IMR-90 (cell line): Measurements from ENCODE around the gene DOCK10. TPM values are rescaled to one million over a fixed set of nuclear protein-coding genes. Genes with fewer than 3 reads are reported as not detected.

Experiments
- ATAC-seq: fragments of 200-7000 bp; cut with Tn5 transposase; 2 replicates; pipeline ENCODE4 v1.9.1; 2020; ENCODE audit warnings: low read depth, mild to moderate bottlenecking, moderate library complexity
- BruUV-seq: library from RNA; stranded (reverse); fragments of 400-500 nt; replicated peaks from 2 replicates; lab custom pipeline; 2021; lab: Mats Ljungman, UMichigan
- CTCF ChIA-PET: fragments of 300-600 bp; formaldehyde crosslinking; extraction: SDS; loops from one replicate; lab custom pipeline; 2021; ENCODE audit warnings: antibody characterized with exemption; lab: Yijun Ruan, JAX
- POLR2A ChIA-PET: fragments of 300-600 bp; sonication (Branson Sonifier 250); formaldehyde crosslinking; loops from one replicate; lab custom pipeline; 2022; ENCODE audit warnings: antibody characterized with exemption; ENCODE audit not compliant: unreplicated experiment; lab: Charles Lee
- DNase-seq: peaks from one replicate; pipeline ENCODE4 v3.0.0; 2013
- H2AFZ ChIP-seq: replicated peaks from 2 replicates; pipeline ENCODE3; 2013; ENCODE audit warnings: low read length, mild to moderate bottlenecking; ENCODE audit not compliant: poor library complexity
- H2AK5ac ChIP-seq: 2 replicates; pipeline ENCODE4 v1.6.1; 2013; ENCODE audit warnings: low read depth, low read length, inconsistent platforms
- H2AK9ac ChIP-seq: replicated peaks from 2 replicates; pipeline ENCODE3; 2013; ENCODE audit warnings: mild to moderate bottlenecking, low read depth, low read length, moderate library complexity; ENCODE audit not compliant: poor library complexity
- H2BK120ac ChIP-seq: 2 replicates; pipeline ENCODE4 v1.6.1; 2013; ENCODE audit warnings: low read depth, low read length, inconsistent platforms
- H2BK15ac ChIP-seq: 3 replicates; pipeline ENCODE4 v1.6.1; 2013; ENCODE audit warnings: low read depth, low read length, inconsistent platforms
- H2BK20ac ChIP-seq: 2 replicates; pipeline ENCODE4 v1.6.1; 2013; ENCODE audit warnings: low read depth, mild to moderate bottlenecking, inconsistent platforms, low read length, moderate library complexity
- H2BK5ac ChIP-seq: 2 replicates; pipeline ENCODE4 v1.6.1; 2013; ENCODE audit warnings: mild to moderate bottlenecking, low read depth, low read length, inconsistent platforms; ENCODE audit not compliant: poor library complexity, severe bottlenecking
- H3K14ac ChIP-seq: replicated peaks from 2 replicates; pipeline ENCODE4 v1.6.1; 2013; ENCODE audit warnings: low read depth, low read length, inconsistent platforms
- H3K18ac ChIP-seq: 2 replicates; pipeline ENCODE4 v1.6.1; 2013; ENCODE audit warnings: low read depth, low read length, control low read depth
- H3K23ac ChIP-seq: 2 replicates; pipeline ENCODE4 v1.6.1; 2013; ENCODE audit warnings: low read depth, low read length, inconsistent platforms
- H3K27ac ChIP-seq: 2 replicates; pipeline ENCODE4 v1.5.1; 2013; ENCODE audit warnings: mild to moderate bottlenecking, control low read depth, low read length; ENCODE audit not compliant: insufficient read depth
- H3K27me3 ChIP-seq: 2 replicates; pipeline ENCODE4 v1.6.1; 2013; ENCODE audit warnings: low read length; ENCODE audit not compliant: control insufficient read depth, insufficient read depth
- H3K36me3 ChIP-seq: 2 replicates; pipeline ENCODE4 v1.6.1; 2013; ENCODE audit warnings: low read length, mixed read lengths; ENCODE audit not compliant: control insufficient read depth, insufficient read depth
- H3K4ac ChIP-seq: 2 replicates; pipeline ENCODE4 v1.6.1; 2013; ENCODE audit warnings: low read depth, low read length, inconsistent platforms
- H3K4me1 ChIP-seq: 2 replicates; pipeline ENCODE4 v1.6.1; 2013; ENCODE audit warnings: low read length, mixed read lengths; ENCODE audit not compliant: control insufficient read depth, insufficient read depth
- H3K4me2 ChIP-seq: 2 replicates; pipeline ENCODE4 v1.6.1; 2013; ENCODE audit warnings: low read depth, mild to moderate bottlenecking, control low read depth, low read length, moderate library complexity
- H3K4me3 ChIP-seq: 2 replicates; pipeline ENCODE4 v1.5.1; 2013; ENCODE audit warnings: low read depth, mild to moderate bottlenecking, control low read depth, low read length, moderate library complexity; ENCODE audit not compliant: insufficient read depth
- H3K56ac ChIP-seq: 2 replicates; pipeline ENCODE4 v1.6.1; 2013; ENCODE audit warnings: low read length, inconsistent platforms; ENCODE audit not compliant: insufficient read depth; ENCODE audit errors: extremely low read depth
- H3K79me1 ChIP-seq, 2 experiments: 2 replicates each; pipeline ENCODE4 v1.6.1; 2013; ENCODE audit warnings: low read length in 2 of 2, inconsistent platforms in 1 of 2, low read depth in 1 of 2
- H3K9ac ChIP-seq: 2 replicates; pipeline ENCODE4 v1.6.1; 2013; ENCODE audit warnings: low read depth, low read length, control low read depth
- H3K9me1 ChIP-seq: 2 replicates; pipeline ENCODE4 v1.6.1; 2013; ENCODE audit warnings: low read length, inconsistent platforms; ENCODE audit not compliant: insufficient read depth
- H3K9me3 ChIP-seq: 2 replicates; pipeline ENCODE4 v1.6.1; 2013; ENCODE audit warnings: low read length; ENCODE audit not compliant: control insufficient read depth, insufficient read depth
- H4K20me1 ChIP-seq: 2 replicates; pipeline ENCODE4 v1.6.1; 2013; ENCODE audit warnings: low read length, inconsistent platforms; ENCODE audit not compliant: insufficient read depth
- H4K5ac ChIP-seq: 2 replicates; pipeline ENCODE4 v1.6.1; 2013; ENCODE audit warnings: mild to moderate bottlenecking, low read depth, low read length, control low read depth
- H4K8ac ChIP-seq, 2 experiments: 2 replicates each; pipeline ENCODE4 v1.6.1; 2013; ENCODE audit warnings: low read depth in 2 of 2, low read length in 2 of 2, control low read depth in 1 of 2, inconsistent platforms in 1 of 2
- H4K91ac ChIP-seq: 2 replicates; pipeline ENCODE4 v1.6.1; 2013; ENCODE audit warnings: low read depth, low read length, inconsistent platforms; ENCODE audit not compliant: insufficient read depth
- BHLHE40 ChIP-seq: fragments of 150-350 bp; IDR thresholded peaks from 2 replicates; pipeline ENCODE4 v1.6.1; 2016; ENCODE audit warnings: mild to moderate bottlenecking, low read depth, low read length
- CEBPB ChIP-seq: IDR thresholded peaks from 2 replicates; pipeline ENCODE4 v1.6.1; 2012; ENCODE audit warnings: low read depth, low read length, improper control_type of control experiment
- CTCF ChIP-seq: conservative IDR thresholded peaks from 2 replicates; pipeline ENCODE4 v1.5.1; 2012; ENCODE audit warnings: mild to moderate bottlenecking, low read depth, low read length, improper control_type of control experiment
- FOS ChIP-seq: fragments of 150-350 bp; IDR thresholded peaks from 2 replicates; pipeline ENCODE4 v1.6.1; 2016; ENCODE audit warnings: low read depth, low read length
- MAFK ChIP-seq: IDR thresholded peaks from 2 replicates; pipeline ENCODE4 v1.6.1; 2012; ENCODE audit warnings: low read depth, low read length, improper control_type of control experiment
- MXI1 ChIP-seq: IDR thresholded peaks from 2 replicates; pipeline ENCODE4 v1.6.1; 2012; ENCODE audit warnings: low read depth, mild to moderate bottlenecking, low read length, moderate library complexity, borderline replicate concordance
- POLR2A ChIP-seq: IDR thresholded peaks from 2 replicates; pipeline ENCODE4 v1.6.1; 2012; ENCODE audit warnings: mild to moderate bottlenecking, low read depth, low read length
- RCOR1 ChIP-seq: IDR thresholded peaks from 2 replicates; pipeline ENCODE4 v1.6.1; 2012; ENCODE audit warnings: mild to moderate bottlenecking, low read length, improper control_type of control experiment; ENCODE audit not compliant: insufficient replicate concordance
- USF2 ChIP-seq: fragments of 150-350 bp; IDR thresholded peaks from 2 replicates; pipeline ENCODE4 v1.6.1; 2017; ENCODE audit warnings: mild to moderate bottlenecking, antibody characterized with exemption, low read length, low read depth
- WGBS, 2 experiments: methylation state at CpG; one replicate each; pipeline versions ENCODE4 v1.1.5 to v1.1.7; 2013; ENCODE audit warnings: missing lambda C conversion rate in 2 of 2; ENCODE audit not compliant: insufficient read length in 1 of 2; ENCODE audit errors: extremely low coverage in 2 of 2; 5-methylcytosine and 5-hydroxymethylcytosine counted together
- dilution Hi-C: fragments of 300-500 bp; cut with HindIII; formaldehyde crosslinking; loops from one replicate; pipeline ENCODE4 v1.14.3; 2018; ENCODE audit warnings: low sequenced_read_pairs; ENCODE audit not compliant: unreplicated experiment
- in situ Hi-C: fragments of 300-500 bp; cut with MboI; formaldehyde crosslinking; loops from 3 replicates; pipeline ENCODE4 v1.14.3; 2019; ENCODE audit warnings: low sequenced_read_pairs, inconsistent platforms, mixed read lengths
- intact Hi-C: fragments of 100-400 bp; cut with micrococcal nuclease; formaldehyde crosslinking; loops from 2 replicates; pipeline ENCODE4 v1.10.0; 2022
- polyA plus RNA-seq, 3 experiments: library from polyadenylated mRNA; depleted of rRNA; stranded (reverse); fragments of >200 nt; gene quantifications; 2 replicates each; pipeline ENCODE4 v1.2.3, GENCODE V29; 2012; ENCODE audit warnings: low replicate concordance in 1 of 3
- total RNA-seq: library from RNA; depleted of rRNA; stranded (reverse); fragments of >200 nt; gene quantifications from 2 replicates; pipeline ENCODE4 v1.2.3, GENCODE V29; 2012
- TF ChIP-seq, protein P1 (sequence below): fragments of 150-350 bp; IDR thresholded peaks from 2 replicates; pipeline ENCODE4 v1.6.1; 2016; ENCODE audit warnings: low read depth, mild to moderate bottlenecking, low read length, moderate library complexity, borderline replicate concordance

DOCK10 gene
- total and polyA plus RNA-seq, 2 of the 4 experiments (the other 2 are of a cell fraction), result 58.6 to 75.3 TPM

DNA sequence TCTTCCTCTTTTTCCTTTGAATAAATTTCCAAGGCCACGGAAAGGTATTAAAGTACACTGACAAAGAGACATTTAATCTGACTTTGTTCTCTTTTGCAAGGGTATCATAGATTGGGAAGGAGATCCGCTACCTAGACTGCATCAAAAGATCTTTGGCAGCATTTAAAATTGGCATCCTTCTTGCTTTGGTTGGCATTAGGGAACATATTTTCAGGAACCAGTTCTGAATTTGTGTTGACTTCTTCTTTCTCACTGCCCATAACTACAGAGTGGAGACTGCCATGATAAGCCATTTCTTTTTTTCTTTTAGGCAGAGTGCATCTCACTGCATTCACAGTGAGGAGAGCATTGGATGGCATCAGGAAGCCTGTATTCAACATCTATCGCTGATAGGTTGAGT lies 83.4 kb downstream of the DOCK10 start:
- no peaks in the 10 kb centered on the region for H4K20me1 ChIP-seq
- no peak overlapping the region for H3K4ac ChIP-seq
- dilution Hi-C loops, result no loop called here
- no peak overlapping the region for H4K91ac ChIP-seq
- no peak overlapping the region for H3K4me2 ChIP-seq
- no peaks in the 10 kb centered on the region for H3K9me1 ChIP-seq
- no peak overlapping the region for H3K56ac ChIP-seq
- H2BK15ac ChIP-seq, result no peak overlapping the region
- no peak overlapping the region for H2BK20ac ChIP-seq
- no CpG with 5 or more reads among the region's 3 CpGs for WGBS, 2 experiments
- intact Hi-C loops, result no loop called here
- no peak overlapping the region for H3K27ac ChIP-seq
- H3K9ac ChIP-seq, result no peak overlapping the region
- H2AK5ac ChIP-seq, result no peak overlapping the region
- ATAC-seq (no peak), DNase-seq (no peak)
- POLR2A ChIA-PET, result no interaction called here
- no peaks in the 10 kb centered on the region for H3K36me3 ChIP-seq
- H3K14ac ChIP-seq, result no peak overlapping the region
- TF ChIP-seq CTCF (no peak), MXI1 (no peak), CEBPB (no peak), USF2 (no peak), FOS (no peak), POLR2A (no peak), RCOR1 (no peak), MAFK (no peak), BHLHE40 (no peak)
- TF ChIP-seq, protein P1, sequence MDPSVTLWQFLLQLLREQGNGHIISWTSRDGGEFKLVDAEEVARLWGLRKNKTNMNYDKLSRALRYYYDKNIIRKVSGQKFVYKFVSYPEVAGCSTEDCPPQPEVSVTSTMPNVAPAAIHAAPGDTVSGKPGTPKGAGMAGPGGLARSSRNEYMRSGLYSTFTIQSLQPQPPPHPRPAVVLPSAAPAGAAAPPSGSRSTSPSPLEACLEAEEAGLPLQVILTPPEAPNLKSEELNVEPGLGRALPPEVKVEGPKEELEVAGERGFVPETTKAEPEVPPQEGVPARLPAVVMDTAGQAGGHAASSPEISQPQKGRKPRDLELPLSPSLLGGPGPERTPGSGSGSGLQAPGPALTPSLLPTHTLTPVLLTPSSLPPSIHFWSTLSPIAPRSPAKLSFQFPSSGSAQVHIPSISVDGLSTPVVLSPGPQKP, result no peak
- no peak overlapping the region for H2AK9ac ChIP-seq
- no peak overlapping the region for H3K4me3 ChIP-seq
- BruUV-seq, result no TSS peak
- in situ Hi-C loops, result no loop called here
- H2AFZ ChIP-seq, result no peak overlapping the region
- no peak overlapping the region for H4K8ac ChIP-seq
- peaks cover 4 to 18% of the 10 kb centered on the region in 2 experiments; a peak in 3 of 4 replicates for H3K79me1 ChIP-seq
- H4K5ac ChIP-seq, result no peak overlapping the region
- H3K18ac ChIP-seq, result no peak overlapping the region
- no peak overlapping the region for H3K23ac ChIP-seq
- H3K4me1 ChIP-seq, result no peaks in the 10 kb centered on the region
- H2BK5ac ChIP-seq, result no peak overlapping the region
- CTCF ChIA-PET, result no interaction called here
- no peaks in the 10 kb centered on the region for H3K27me3 ChIP-seq
- H2BK120ac ChIP-seq, result no peak overlapping the region
- no peaks in the 10 kb centered on the region for H3K9me3 ChIP-seq
